Measurements from ENCODE around the gene KRR1. TPM values are rescaled to one million over a fixed set of nuclear protein-coding genes. Genes with fewer than 3 reads are reported as not detected.

KRR1 gene
- 10 to 100 TPM; 60.7 to 75.2 TPM for total RNA-seq
- 33.0 TPM for polyA plus RNA-seq (2013, experiment 1 of 2)
- 37.5 TPM for polyA plus RNA-seq (2013, experiment 2 of 2)
- long read RNA-seq, experiment 1, full-length matches to known transcripts: 11 of 20 reads
- long read RNA-seq, experiment 1, partial matches to known transcripts: 4 of 20 reads
- long read RNA-seq, experiment 1, other reads (novel, unspliced or antisense): 5 of 20 reads
- long read RNA-seq, experiment 2, full-length matches to known transcripts: 22 of 41 reads
- long read RNA-seq, experiment 2, partial matches to known transcripts: 3 of 41 reads
- long read RNA-seq, experiment 2, other reads (novel, unspliced or antisense): 16 of 41 reads
- long read RNA-seq, experiment 3, full-length matches to known transcripts: 79 of 107 reads
- long read RNA-seq, experiment 3, partial matches to known transcripts: 8 of 107 reads
- long read RNA-seq, experiment 3, other reads (novel, unspliced or antisense): 20 of 107 reads
- long read RNA-seq, experiment 4, full-length matches to known transcripts: 78 of 96 reads
- long read RNA-seq, experiment 4, partial matches to known transcripts: 9 of 96 reads
- long read RNA-seq, experiment 4, other reads (novel, unspliced or antisense): 9 of 96 reads

DNA sequence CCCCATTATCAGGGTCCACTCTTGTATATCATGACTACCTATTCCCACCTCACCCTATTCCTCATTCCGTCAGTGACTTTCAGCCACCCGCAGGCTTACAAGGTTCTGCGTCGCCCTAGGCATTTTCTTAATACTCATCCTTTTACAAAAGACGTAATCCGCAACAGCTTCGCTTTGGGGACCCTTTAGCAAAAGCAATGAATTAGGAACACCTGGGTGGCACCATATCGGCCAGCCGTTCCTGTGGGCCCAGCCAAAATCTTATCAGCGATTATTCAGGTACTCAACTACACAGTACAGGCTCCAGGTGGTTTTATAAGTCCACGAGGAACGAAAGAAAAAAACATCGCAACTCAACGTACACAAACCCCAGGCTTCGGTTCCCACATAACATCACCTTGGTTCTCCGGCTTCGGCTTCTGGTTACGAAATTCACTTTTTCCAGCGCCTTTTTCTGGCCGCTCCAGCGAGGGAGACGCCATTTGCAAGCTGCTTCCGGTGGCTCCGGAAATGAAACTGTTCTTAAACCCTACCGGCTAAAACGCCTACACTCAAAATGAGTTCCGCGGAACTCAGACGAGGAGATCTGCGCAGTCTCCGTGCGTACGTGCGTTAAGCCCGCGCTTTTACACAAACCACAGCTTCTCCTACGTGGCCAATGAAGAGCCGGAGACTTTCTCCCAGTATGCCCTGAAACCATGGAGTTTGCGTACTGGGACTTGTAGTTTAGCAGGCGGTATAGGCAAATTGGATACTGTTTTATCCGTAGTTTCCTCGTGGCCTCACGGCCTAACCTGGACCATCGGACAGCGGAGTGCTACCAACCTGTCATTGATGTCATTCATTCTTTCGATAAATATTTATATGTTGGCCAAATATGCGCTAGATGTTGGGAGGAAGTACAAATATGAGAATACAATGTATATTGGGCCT is at the start of gene KRR1:
Gene KRR1, minus strand, starts transcription at position 494 of the 933 bp plus-strand sequence. Its CDS starts 12 bp downstream, at position 482.
- H3K9me3 ChIP-seq (ENCODE audit: control insufficient read depth, low read length): no peaks in the 10 kb centered on the region
- 6 to 7% methylated on average over 38 to 47 of the region's 47 CpGs for WGBS, 2 experiments (ENCODE audit: insufficient coverage in 1 of 2, insufficient read length in 1 of 2)
- no peaks in the 10 kb centered on the region for H3K27me3 Mint-ChIP-seq (ENCODE audit: insufficient read depth)
- H3K4me3 ChIP-seq (ENCODE audit: low read length): peak within 1 kb of the TSS; percentile 98
- peaks cover 5% of the 10 kb centered on the region for H3K36me3 ChIP-seq (ENCODE audit: control insufficient read depth, insufficient read depth, low read length)
- TF ChIP-seq, protein P1, sequence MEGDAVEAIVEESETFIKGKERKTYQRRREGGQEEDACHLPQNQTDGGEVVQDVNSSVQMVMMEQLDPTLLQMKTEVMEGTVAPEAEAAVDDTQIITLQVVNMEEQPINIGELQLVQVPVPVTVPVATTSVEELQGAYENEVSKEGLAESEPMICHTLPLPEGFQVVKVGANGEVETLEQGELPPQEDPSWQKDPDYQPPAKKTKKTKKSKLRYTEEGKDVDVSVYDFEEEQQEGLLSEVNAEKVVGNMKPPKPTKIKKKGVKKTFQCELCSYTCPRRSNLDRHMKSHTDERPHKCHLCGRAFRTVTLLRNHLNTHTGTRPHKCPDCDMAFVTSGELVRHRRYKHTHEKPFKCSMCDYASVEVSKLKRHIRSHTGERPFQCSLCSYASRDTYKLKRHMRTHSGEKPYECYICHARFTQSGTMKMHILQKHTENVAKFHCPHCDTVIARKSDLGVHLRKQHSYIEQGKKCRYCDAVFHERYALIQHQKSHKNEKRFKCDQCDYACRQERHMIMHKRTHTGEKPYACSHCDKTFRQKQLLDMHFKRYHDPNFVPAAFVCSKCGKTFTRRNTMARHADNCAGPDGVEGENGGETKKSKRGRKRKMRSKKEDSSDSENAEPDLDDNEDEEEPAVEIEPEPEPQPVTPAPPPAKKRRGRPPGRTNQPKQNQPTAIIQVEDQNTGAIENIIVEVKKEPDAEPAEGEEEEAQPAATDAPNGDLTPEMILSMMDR (conservative IDR thresholded peaks at IDR 0.05): peak; percentile 21
- H3K36me3 Mint-ChIP-seq (ENCODE audit: low read depth): peaks cover 5% of the 10 kb centered on the region
- peaks cover 4% of the 10 kb centered on the region for H3K4me1 ChIP-seq (ENCODE audit: control insufficient read depth, insufficient read depth, low read length)
- peaks cover 12% of the 10 kb centered on the region for H3K4me1 Mint-ChIP-seq
- H3K27ac Mint-ChIP-seq: peak within 1 kb of the TSS; percentile 100
- no peaks in the 10 kb centered on the region for H3K9me3 Mint-ChIP-seq
- H3K9ac ChIP-seq (ENCODE audit: extremely low read depth, low read length, poor library complexity, severe bottlenecking): peak within 1 kb of the TSS; percentile 90
- H3K4me3 Mint-ChIP-seq: peak within 1 kb of the TSS; percentile 97
- peak; percentile 98 for DNase-seq
- no peaks in the 10 kb centered on the region for H3K27me3 ChIP-seq (ENCODE audit: control insufficient read depth, insufficient read depth, low read length, poor library complexity, severe bottlenecking)
- H3K27ac ChIP-seq (ENCODE audit: low read depth, low read length): no peak within 1 kb of the TSS

DNA sequence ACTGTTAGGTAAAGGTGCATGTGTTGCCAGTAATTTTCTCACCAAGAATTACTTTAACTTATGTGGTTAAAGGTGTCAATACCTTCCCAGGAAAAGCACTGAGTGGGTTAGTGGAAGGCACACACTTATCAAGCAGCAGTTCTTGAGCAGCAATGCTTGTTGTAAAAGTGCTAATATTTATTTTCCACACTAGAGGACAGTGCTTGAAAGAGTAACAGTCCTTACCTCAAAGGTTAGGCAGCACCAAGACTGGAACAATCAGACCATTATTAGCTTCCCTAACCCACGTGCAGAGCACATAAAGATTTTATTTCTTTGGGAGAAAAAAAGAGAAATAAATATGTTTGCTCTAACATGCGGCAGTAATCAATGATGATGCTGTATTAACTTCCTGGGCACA is 48.8 kb upstream of the KRR1 start:
- DNase-seq: no peak
- TF ChIP-seq, protein P1 (conservative IDR thresholded peaks at IDR 0.05): peak; percentile 26
- 79 to 100% methylated on average over 1 to 2 of the region's 2 CpGs for WGBS, 2 experiments (ENCODE audit: insufficient coverage in 1 of 2, insufficient read length in 1 of 2)
- Mint-ChIP-seq H3K36me3 (ENCODE audit: low read depth) (no peaks in the 10 kb centered on the region), H3K4me1 (no peaks in the 10 kb centered on the region), H3K27me3 (ENCODE audit: insufficient read depth) (no peaks in the 10 kb centered on the region), H3K27ac (no peak overlapping the region), H3K9me3 (peaks cover 8% of the 10 kb centered on the region), H3K4me3 (no peak overlapping the region)
- H3K9me3 ChIP-seq (ENCODE audit: control insufficient read depth, low read length): peaks cover 6% of the 10 kb centered on the region
- H3K4me1 ChIP-seq (ENCODE audit: control insufficient read depth, insufficient read depth, low read length): no peaks in the 10 kb centered on the region
- H3K27ac ChIP-seq (ENCODE audit: low read depth, low read length): no peak overlapping the region
- no peaks in the 10 kb centered on the region for H3K27me3 ChIP-seq (ENCODE audit: control insufficient read depth, insufficient read depth, low read length, poor library complexity, severe bottlenecking)
- H3K4me3 ChIP-seq (ENCODE audit: low read length): no peak overlapping the region
- H3K36me3 ChIP-seq (ENCODE audit: control insufficient read depth, insufficient read depth, low read length): no peaks in the 10 kb centered on the region
- no peak overlapping the region for H3K9ac ChIP-seq (ENCODE audit: extremely low read depth, low read length, poor library complexity, severe bottlenecking)

DNA sequence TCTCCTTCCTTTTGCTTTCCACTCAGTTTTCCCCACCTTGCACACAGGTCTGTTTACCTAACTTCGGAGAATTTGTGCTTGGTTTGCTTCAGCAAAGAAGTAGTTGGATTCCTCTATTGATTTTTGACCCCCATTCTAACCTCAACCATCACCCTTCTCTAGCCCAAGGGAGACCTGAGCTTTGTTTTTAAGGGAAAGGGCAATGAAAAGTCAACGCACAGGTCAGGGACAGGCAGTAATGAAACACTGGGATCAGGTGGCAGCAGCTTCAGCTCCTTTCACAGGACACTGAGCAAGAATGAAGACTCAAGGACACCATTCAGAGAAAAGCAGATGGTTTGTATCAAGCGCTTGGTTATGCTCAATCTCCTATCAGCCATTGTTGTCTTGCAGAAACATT is 46.9 kb upstream of the KRR1 start:
- H3K27me3 Mint-ChIP-seq (ENCODE audit: insufficient read depth): no peaks in the 10 kb centered on the region
- TF ChIP-seq, protein P1 (conservative IDR thresholded peaks at IDR 0.05): no peak
- Histone ChIP-seq H3K4me1 (ENCODE audit: control insufficient read depth, insufficient read depth, low read length) (no peaks in the 10 kb centered on the region), H3K36me3 (ENCODE audit: control insufficient read depth, insufficient read depth, low read length) (no peaks in the 10 kb centered on the region), H3K9me3 (ENCODE audit: control insufficient read depth, low read length) (no peaks in the 10 kb centered on the region), H3K9ac (ENCODE audit: extremely low read depth, low read length, poor library complexity, severe bottlenecking) (no peak overlapping the region), H3K27ac (ENCODE audit: low read depth, low read length) (no peak overlapping the region), H3K4me3 (ENCODE audit: low read length) (no peak overlapping the region), H3K27me3 (ENCODE audit: control insufficient read depth, insufficient read depth, low read length, poor library complexity, severe bottlenecking) (no peaks in the 10 kb centered on the region)
- no peak overlapping the region for H3K27ac Mint-ChIP-seq
- H3K4me3 Mint-ChIP-seq: no peak overlapping the region
- H3K36me3 Mint-ChIP-seq (ENCODE audit: low read depth): no peaks in the 10 kb centered on the region
- no peak for DNase-seq
- 87 to 88% methylated on average over 3 of the region's 3 CpGs for WGBS, 2 experiments (ENCODE audit: insufficient coverage in 1 of 2, insufficient read length in 1 of 2)
- peaks cover 9% of the 10 kb centered on the region for H3K4me1 Mint-ChIP-seq
- no peaks in the 10 kb centered on the region for H3K9me3 Mint-ChIP-seq

All from endodermal cell (in vitro differentiated cells).